A549 (cell line): ENCODE data around the gene GOLGA7B. TPM values are rescaled to one million over a fixed set of nuclear protein-coding genes. Genes with fewer than 3 reads are reported as not detected.

Experiments
- ATAC-seq, 2 experiments: fragments of 200-7000 bp in 1 of 2; fragments of >200 bp in 1 of 2; cut with Nextera tagmentation in 1 of 2; cut with Tn5 transposase in 1 of 2; 3 replicates each; pipeline versions ENCODE4 v1.8.0 to v1.9.1; 2018 to 2020; ENCODE audit warnings: mild to moderate bottlenecking in 1 of 2, moderate library complexity in 1 of 2
- CTCF ChIA-PET: fragments of 300-600 bp; sonication (Branson Sonifier 250); formaldehyde crosslinking; extraction: SDS; loops from one replicate; lab custom pipeline; 2021; ENCODE audit warnings: antibody characterized with exemption, inconsistent platforms; lab: Yijun Ruan, JAX
- POLR2A ChIA-PET: fragments of 350-600 bp; formaldehyde crosslinking; extraction: SDS; loops from one replicate; lab custom pipeline; 2021; ENCODE audit warnings: antibody characterized with exemption, inconsistent platforms; lab: Yijun Ruan, JAX
- DNase-seq, 2 experiments: peaks; one replicate each; pipeline versions ENCODE4 v3.0.0 to v3.0.0-alpha.2; 2011 to 2016; ENCODE audit warnings: low read depth in 1 of 2, low spot score in 1 of 2
- FAIRE-seq: peaks from 2 replicates; lab custom pipeline; 2011; peaks lifted over from hg19 to GRCh38; lab: Jason Lieb, UNC
- H3K27ac ChIP-seq, 2 experiments: fragments of >200 bp; sonication (Bioruptor Twin); formaldehyde crosslinking; 3 replicates each; pipeline ENCODE4 v1.5.1; 2016 to 2017
- H3K4me1 ChIP-seq: fragments of >200 bp; sonication (Bioruptor Twin); formaldehyde crosslinking; 3 replicates; pipeline ENCODE4 v1.6.1; 2016
- H3K4me2 ChIP-seq: fragments of >200 bp; sonication (Bioruptor Twin); formaldehyde crosslinking; 3 replicates; pipeline ENCODE4 v1.6.1; 2016
- H3K4me3 ChIP-seq: fragments of >200 bp; sonication (Bioruptor Twin); formaldehyde crosslinking; 3 replicates; pipeline ENCODE4 v1.5.1; 2016
- H3K9me3 ChIP-seq: fragments of >200 bp; sonication (Bioruptor Twin); formaldehyde crosslinking; 3 replicates; pipeline ENCODE4 v1.6.1; 2016
- CBX2 ChIP-seq: fragments of 200-600 bp; sonication (generic); IDR thresholded peaks from 2 replicates; pipeline ENCODE4 v1.6.1; 2016; ENCODE audit warnings: low read depth, mild to moderate bottlenecking, borderline replicate concordance
- CEBPB ChIP-seq, 2 experiments: fragments of >200 bp in 1 of 2; sonication (Bioruptor Twin) in 1 of 2; formaldehyde crosslinking in 1 of 2; IDR thresholded peaks; 2 replicates each; pipeline ENCODE4 v1.6.1; 2012 to 2016
- HOXB5 ChIP-seq: fragments of 250-450 bp; sonication (Bioruptor Pico); IDR thresholded peaks from 2 replicates; pipeline ENCODE4 v1.5.0; 2020; ENCODE audit warnings: mild to moderate bottlenecking, moderate library complexity
- MAZ ChIP-seq: fragments of 150-350 bp; IDR thresholded peaks from 2 replicates; pipeline ENCODE4 v1.6.1; 2014; ENCODE audit warnings: antibody characterized with exemption, low read depth, low read length, borderline replicate concordance
- NFE2L2 ChIP-seq: fragments of 150-350 bp; conservative IDR thresholded peaks from 2 replicates; pipeline ENCODE4 v1.6.1; 2014; ENCODE audit warnings: low read length
- PHF8 ChIP-seq: fragments of 200-600 bp; sonication (generic); IDR thresholded peaks from 2 replicates; pipeline ENCODE4 v1.6.1; 2016; ENCODE audit warnings: low read depth, mild to moderate bottlenecking, antibody characterized with exemption, moderate library complexity, borderline replicate concordance
- POLR2A ChIP-seq: IDR thresholded peaks from 2 replicates; pipeline ENCODE4 v1.6.1; 2012; ENCODE audit warnings: mild to moderate bottlenecking, low read length
- RAD21 ChIP-seq, 2 experiments: fragments of >200 bp in 1 of 2; sonication (Bioruptor Twin) in 1 of 2; formaldehyde crosslinking in 1 of 2; IDR thresholded peaks in 1 of 2; conservative IDR thresholded peaks in 1 of 2; 2 replicates in 1 of 2; 3 replicates in 1 of 2; pipeline ENCODE4 v1.6.1; 2012 to 2018; ENCODE audit warnings: inconsistent platforms in 1 of 2
- SREBF2 ChIP-seq: fragments of 450-650 bp; IDR thresholded peaks from 2 replicates; pipeline ENCODE4 v1.6.1; 2014; ENCODE audit warnings: mild to moderate bottlenecking, moderate library complexity
- TP53 ChIP-seq: fragments of 250-450 bp; sonication (Bioruptor Pico); IDR thresholded peaks from 2 replicates; pipeline ENCODE4 v1.5.0; 2021; ENCODE audit warnings: mild to moderate bottlenecking, moderate library complexity
- ZC3H11A ChIP-seq: fragments of 450-650 bp; IDR thresholded peaks from 2 replicates; pipeline ENCODE4 v1.6.1; 2014; ENCODE audit warnings: antibody characterized with exemption, mild to moderate bottlenecking
- ZFP36 ChIP-seq: fragments of 450-650 bp; IDR thresholded peaks from 2 replicates; pipeline ENCODE4 v1.6.1; 2014; ENCODE audit warnings: borderline replicate concordance; ENCODE audit not compliant: partially characterized antibody
- ZNF302 ChIP-seq: fragments of 250-450 bp; sonication (Bioruptor Pico); IDR thresholded peaks from 2 replicates; pipeline ENCODE4 v1.9.0; 2021; ENCODE audit warnings: inconsistent platforms, mild to moderate bottlenecking, moderate library complexity
- WGBS: methylation state at CpG from one replicate; pipeline ENCODE4 v1.1.6; 2017; ENCODE audit errors: missing lambda C conversion rate; 5-methylcytosine and 5-hydroxymethylcytosine counted together
- polyA plus RNA-seq, 4 experiments: library from polyadenylated mRNA; depleted of rRNA in 3 of 4; stranded (reverse); fragments of >200 nt; fragmentation: RNase III in 1 of 4; extraction: RNeasy Plus Mini Kit Qiagen cat#74134 plus additional on column Dnase treatment in 1 of 4; gene quantifications; 2 replicates in 3 of 4; 3 replicates in 1 of 4; pipeline ENCODE4 v1.2.3, GENCODE V29; 2011 to 2017
- TF ChIP-seq, protein P1 (sequence below): fragments of 200-600 bp; sonication (generic); IDR thresholded peaks from 2 replicates; pipeline ENCODE4 v1.6.1; 2016; ENCODE audit warnings: antibody characterized with exemption, mild to moderate bottlenecking, moderate library complexity
- TF ChIP-seq, protein P2 (sequence below): fragments of >200 bp; sonication (Bioruptor Twin); formaldehyde crosslinking; IDR thresholded peaks from 3 replicates; pipeline ENCODE4 v1.5.1; 2016
- TF ChIP-seq, protein P3 (sequence below): IDR thresholded peaks from 2 replicates; pipeline ENCODE4 v1.6.1; 2012
- TF ChIP-seq, protein P4 (sequence below): fragments of 250-450 bp; sonication (Bioruptor Pico); IDR thresholded peaks from 2 replicates; pipeline ENCODE4 v1.5.0; 2021; ENCODE audit warnings: mild to moderate bottlenecking, moderate library complexity, borderline replicate concordance
- TF ChIP-seq, protein P5 (sequence below): fragments of 150-350 bp; IDR thresholded peaks from 2 replicates; pipeline ENCODE4 v1.6.1; 2014; ENCODE audit warnings: low read depth, mild to moderate bottlenecking, low read length

GOLGA7B gene
- polyA plus RNA-seq, 2 of the 4 experiments (the other 2 are of a cell fraction): 0.62 to 1.5 TPM

DNA sequence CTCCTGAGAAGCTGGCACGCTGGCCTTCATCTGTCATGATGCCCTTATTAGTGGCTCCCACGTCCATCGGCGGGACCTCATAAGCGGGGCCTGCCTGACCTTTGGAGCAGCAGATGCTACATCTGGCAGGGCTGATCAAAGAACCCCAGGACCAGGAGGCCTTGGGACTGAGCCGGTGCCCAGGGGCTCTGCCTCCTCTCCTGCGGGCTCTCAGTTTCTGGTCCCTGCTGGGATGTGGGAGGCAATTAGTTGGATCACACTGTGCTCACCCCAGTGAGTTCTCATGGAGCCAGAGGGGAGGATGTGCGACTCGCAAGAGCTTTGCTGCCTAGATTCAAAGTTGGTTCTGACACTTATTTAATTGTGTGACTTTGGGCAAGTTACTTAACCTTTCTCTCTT is 49.2 kb upstream of the GOLGA7B start (continued):
- no peak for TF ChIP-seq TP53 (CRISPR knock-in tag)

DNA sequence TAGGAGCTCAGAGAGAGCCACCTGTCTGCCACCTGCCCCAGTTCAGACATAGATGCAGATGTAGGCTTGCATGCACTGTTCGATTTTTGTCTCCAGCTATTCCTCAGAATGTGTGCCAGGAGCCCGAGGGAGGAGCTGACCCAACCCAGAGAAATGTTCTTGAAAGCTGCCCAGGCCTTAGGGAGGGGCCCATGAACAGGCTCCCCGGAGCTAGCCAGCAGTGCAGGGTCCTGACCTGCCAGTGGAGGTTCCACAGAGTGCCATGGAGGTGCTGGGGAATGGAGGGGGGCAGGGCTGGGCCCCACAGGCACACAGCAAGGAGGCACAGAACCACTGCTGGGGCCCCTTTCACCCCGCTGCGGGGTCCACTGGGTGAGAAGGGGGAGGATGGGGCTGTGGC is 48.2 kb upstream of the GOLGA7B start:
- CTCF ChIA-PET: interaction anchor here (0.6 to 17.4 kb wide), 5 partner anchors 9 to 216 kb away, joined by 3 to 649 read pairs (median 4); no protein-coding TSS in a partner anchor
- 20% methylated on average over 3 of the region's 5 CpGs for WGBS
- Histone ChIP-seq H3K4me3 (no peak overlapping the region), H3K27ac (no peak overlapping the region), H3K9me3 (peaks cover 10% of the 10 kb centered on the region; the same call in 2 of the 3 replicates), H3K4me2 (no peak overlapping the region), H3K4me1 (no peaks in the 10 kb centered on the region)
- FAIRE-seq (no peak), DNase-seq (no peak), ATAC-seq (no peak)
- TF ChIP-seq NFE2L2: no peak
- no peak for TF ChIP-seq ZNF302 (CRISPR knock-in tag)
- TF ChIP-seq, protein P1, sequence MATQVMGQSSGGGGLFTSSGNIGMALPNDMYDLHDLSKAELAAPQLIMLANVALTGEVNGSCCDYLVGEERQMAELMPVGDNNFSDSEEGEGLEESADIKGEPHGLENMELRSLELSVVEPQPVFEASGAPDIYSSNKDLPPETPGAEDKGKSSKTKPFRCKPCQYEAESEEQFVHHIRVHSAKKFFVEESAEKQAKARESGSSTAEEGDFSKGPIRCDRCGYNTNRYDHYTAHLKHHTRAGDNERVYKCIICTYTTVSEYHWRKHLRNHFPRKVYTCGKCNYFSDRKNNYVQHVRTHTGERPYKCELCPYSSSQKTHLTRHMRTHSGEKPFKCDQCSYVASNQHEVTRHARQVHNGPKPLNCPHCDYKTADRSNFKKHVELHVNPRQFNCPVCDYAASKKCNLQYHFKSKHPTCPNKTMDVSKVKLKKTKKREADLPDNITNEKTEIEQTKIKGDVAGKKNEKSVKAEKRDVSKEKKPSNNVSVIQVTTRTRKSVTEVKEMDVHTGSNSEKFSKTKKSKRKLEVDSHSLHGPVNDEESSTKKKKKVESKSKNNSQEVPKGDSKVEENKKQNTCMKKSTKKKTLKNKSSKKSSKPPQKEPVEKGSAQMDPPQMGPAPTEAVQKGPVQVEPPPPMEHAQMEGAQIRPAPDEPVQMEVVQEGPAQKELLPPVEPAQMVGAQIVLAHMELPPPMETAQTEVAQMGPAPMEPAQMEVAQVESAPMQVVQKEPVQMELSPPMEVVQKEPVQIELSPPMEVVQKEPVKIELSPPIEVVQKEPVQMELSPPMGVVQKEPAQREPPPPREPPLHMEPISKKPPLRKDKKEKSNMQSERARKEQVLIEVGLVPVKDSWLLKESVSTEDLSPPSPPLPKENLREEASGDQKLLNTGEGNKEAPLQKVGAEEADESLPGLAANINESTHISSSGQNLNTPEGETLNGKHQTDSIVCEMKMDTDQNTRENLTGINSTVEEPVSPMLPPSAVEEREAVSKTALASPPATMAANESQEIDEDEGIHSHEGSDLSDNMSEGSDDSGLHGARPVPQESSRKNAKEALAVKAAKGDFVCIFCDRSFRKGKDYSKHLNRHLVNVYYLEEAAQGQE: no peak
- TF ChIP-seq MAZ: no peak
- POLR2A ChIA-PET: interaction anchor here (0.9 kb wide), 1 partner anchor 65 kb away, joined by 3 read pairs; the partner anchor contains the start of gene ZFYVE27

DNA sequence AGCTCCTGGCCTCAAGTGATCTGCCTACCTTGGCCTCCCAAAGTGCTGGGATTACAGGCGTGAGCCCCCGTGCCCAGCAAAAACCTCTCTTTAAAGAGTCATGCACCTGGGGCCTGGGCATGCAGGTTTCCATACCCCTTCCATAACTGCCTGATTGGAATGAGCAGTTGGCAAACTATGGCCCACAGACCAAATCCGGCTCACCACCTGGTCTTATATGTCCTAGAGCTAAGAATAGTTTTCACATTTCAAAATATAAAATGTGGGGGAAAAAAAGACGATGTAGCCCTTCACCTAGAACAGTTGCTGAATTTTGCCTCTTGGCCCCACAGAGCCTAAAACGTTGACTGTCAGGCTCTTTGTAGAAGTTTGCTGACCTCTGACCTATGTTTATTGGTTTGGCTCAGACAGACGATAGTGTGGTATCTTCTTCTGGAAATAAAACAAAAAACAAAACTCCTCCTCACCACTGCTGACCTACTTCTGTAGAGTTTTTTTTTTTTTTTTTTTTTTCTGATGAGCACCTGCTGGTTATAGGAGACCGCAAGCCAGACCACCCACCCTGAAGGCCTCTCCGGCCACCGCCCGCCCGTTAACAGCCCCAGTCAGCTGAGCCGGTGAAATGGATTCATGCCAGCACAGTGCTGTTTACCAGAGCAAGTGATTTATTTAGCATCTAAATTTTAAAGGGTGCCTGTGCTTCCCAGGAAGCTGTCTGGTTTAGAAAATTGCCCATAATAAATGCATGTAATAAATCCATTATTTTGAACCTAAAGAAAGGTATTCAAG is 44.4 kb upstream of the GOLGA7B start:
- DNase-seq: no peak
- no peak for FAIRE-seq
- H3K9me3 ChIP-seq: no peaks in the 10 kb centered on the region
- 82% methylated on average over 12 of the region's 12 CpGs for WGBS
- ChIA-PET POLR2A (no interaction called here), CTCF (interaction anchor here (0.9 to 3.9 kb wide), 2 partner anchors 13 to 19 kb away, joined by 3 to 29 read pairs; no protein-coding TSS in a partner anchor)
- ATAC-seq: no peak
- H3K4me3 ChIP-seq: no peak overlapping the region
- peaks cover 2% of the 10 kb centered on the region for H3K4me1 ChIP-seq
- no peak overlapping the region for H3K27ac ChIP-seq
- H3K4me2 ChIP-seq: no peak overlapping the region
- TF ChIP-seq RAD21 (conservative IDR thresholded peaks at IDR 0.05 in 1 of 2, IDR thresholded peaks at IDR 0.05 in 1 of 2) (no peak), ZFP36 (no peak), SREBF2 (no peak), HOXB5 (no peak), CEBPB (IDR thresholded peaks at IDR 0.05) (no peak), POLR2A (no peak), PHF8 (no peak), ZNF302 (CRISPR knock-in tag) (no peak), ZC3H11A (no peak), CBX2 (no peak)
- TF ChIP-seq, protein P2, sequence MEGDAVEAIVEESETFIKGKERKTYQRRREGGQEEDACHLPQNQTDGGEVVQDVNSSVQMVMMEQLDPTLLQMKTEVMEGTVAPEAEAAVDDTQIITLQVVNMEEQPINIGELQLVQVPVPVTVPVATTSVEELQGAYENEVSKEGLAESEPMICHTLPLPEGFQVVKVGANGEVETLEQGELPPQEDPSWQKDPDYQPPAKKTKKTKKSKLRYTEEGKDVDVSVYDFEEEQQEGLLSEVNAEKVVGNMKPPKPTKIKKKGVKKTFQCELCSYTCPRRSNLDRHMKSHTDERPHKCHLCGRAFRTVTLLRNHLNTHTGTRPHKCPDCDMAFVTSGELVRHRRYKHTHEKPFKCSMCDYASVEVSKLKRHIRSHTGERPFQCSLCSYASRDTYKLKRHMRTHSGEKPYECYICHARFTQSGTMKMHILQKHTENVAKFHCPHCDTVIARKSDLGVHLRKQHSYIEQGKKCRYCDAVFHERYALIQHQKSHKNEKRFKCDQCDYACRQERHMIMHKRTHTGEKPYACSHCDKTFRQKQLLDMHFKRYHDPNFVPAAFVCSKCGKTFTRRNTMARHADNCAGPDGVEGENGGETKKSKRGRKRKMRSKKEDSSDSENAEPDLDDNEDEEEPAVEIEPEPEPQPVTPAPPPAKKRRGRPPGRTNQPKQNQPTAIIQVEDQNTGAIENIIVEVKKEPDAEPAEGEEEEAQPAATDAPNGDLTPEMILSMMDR: no peak
- TF ChIP-seq, protein P3, sequence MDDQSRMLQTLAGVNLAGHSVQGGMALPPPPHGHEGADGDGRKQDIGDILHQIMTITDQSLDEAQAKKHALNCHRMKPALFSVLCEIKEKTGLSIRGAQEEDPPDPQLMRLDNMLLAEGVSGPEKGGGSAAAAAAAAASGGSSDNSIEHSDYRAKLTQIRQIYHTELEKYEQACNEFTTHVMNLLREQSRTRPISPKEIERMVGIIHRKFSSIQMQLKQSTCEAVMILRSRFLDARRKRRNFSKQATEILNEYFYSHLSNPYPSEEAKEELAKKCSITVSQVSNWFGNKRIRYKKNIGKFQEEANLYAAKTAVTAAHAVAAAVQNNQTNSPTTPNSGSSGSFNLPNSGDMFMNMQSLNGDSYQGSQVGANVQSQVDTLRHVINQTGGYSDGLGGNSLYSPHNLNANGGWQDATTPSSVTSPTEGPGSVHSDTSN: no peak
- TF ChIP-seq, protein P1: no peak
- TF ChIP-seq, protein P4, sequence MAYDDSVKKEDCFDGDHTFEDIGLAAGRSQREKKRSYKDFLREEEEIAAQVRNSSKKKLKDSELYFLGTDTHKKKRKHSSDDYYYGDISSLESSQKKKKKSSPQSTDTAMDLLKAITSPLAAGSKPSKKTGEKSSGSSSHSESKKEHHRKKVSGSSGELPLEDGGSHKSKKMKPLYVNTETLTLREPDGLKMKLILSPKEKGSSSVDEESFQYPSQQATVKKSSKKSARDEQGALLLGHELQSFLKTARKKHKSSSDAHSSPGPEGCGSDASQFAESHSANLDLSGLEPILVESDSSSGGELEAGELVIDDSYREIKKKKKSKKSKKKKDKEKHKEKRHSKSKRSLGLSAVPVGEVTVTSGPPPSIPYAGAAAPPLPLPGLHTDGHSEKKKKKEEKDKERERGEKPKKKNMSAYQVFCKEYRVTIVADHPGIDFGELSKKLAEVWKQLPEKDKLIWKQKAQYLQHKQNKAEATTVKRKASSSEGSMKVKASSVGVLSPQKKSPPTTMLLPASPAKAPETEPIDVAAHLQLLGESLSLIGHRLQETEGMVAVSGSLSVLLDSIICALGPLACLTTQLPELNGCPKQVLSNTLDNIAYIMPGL: no peak
- TF ChIP-seq, protein P5, sequence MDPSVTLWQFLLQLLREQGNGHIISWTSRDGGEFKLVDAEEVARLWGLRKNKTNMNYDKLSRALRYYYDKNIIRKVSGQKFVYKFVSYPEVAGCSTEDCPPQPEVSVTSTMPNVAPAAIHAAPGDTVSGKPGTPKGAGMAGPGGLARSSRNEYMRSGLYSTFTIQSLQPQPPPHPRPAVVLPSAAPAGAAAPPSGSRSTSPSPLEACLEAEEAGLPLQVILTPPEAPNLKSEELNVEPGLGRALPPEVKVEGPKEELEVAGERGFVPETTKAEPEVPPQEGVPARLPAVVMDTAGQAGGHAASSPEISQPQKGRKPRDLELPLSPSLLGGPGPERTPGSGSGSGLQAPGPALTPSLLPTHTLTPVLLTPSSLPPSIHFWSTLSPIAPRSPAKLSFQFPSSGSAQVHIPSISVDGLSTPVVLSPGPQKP: no peak
